A673 (cell line): ENCODE measurements around the gene ABI2. TPM values are rescaled to one million over a fixed set of nuclear protein-coding genes. Genes with fewer than 3 reads are reported as not detected.

Experiments used
- BruUV-seq: library from RNA; stranded (reverse); fragments of 400-500 nt; replicated peaks from 2 replicates; lab custom pipeline; 2021; lab: Mats Ljungman, UMichigan
- CTCF ChIA-PET: fragments of 300-600 bp; sonication (Branson Sonifier 250); formaldehyde crosslinking; loops from one replicate; lab custom pipeline; 2022; ENCODE audit warnings: antibody characterized with exemption; lab: Charles Lee
- POLR2A ChIA-PET: fragments of 300-600 bp; sonication (Branson Sonifier 250); formaldehyde crosslinking; loops from one replicate; lab custom pipeline; 2022; ENCODE audit warnings: antibody characterized with exemption; ENCODE audit not compliant: low non-redundant PET; lab: Charles Lee
- DNase-seq: peaks from one replicate; pipeline ENCODE4 v3.0.0-alpha.2; 2015; ENCODE audit warnings: low spot score
- H3K27ac ChIP-seq: fragments of 200-600 bp; sonication (generic); 2 replicates; pipeline ENCODE4 v1.5.1; 2016; ENCODE audit warnings: mixed run types, low read depth, mild to moderate bottlenecking, mixed read lengths, antibody characterized with exemption, low read length; ENCODE audit not compliant: poor library complexity, severe bottlenecking
- H3K27me3 ChIP-seq: fragments of 200-600 bp; sonication (generic); replicated peaks from 2 replicates; pipeline ENCODE4 v1.6.1; 2017; ENCODE audit warnings: mixed run types, low read depth, mild to moderate bottlenecking, mixed read lengths, antibody characterized with exemption, low read length; ENCODE audit not compliant: insufficient read depth, poor library complexity
- H3K36me3 ChIP-seq: fragments of 200-600 bp; sonication (generic); 2 replicates; pipeline ENCODE4 v1.6.1; 2016; ENCODE audit warnings: mixed run types, mild to moderate bottlenecking, mixed read lengths, antibody characterized with exemption, low read length; ENCODE audit not compliant: insufficient read depth, poor library complexity, severe bottlenecking
- H3K4me1 ChIP-seq: fragments of 200-600 bp; sonication (generic); 2 replicates; pipeline ENCODE4 v1.6.1; 2017; ENCODE audit warnings: mixed run types, mild to moderate bottlenecking, mixed read lengths, antibody characterized with exemption, low read length; ENCODE audit not compliant: insufficient read depth, poor library complexity, severe bottlenecking
- H3K4me3 ChIP-seq: fragments of 200-600 bp; sonication (generic); 2 replicates; pipeline ENCODE4 v1.5.1; 2016; ENCODE audit warnings: low read depth, mixed run types, mild to moderate bottlenecking, mixed read lengths, low read length; ENCODE audit not compliant: poor library complexity, severe bottlenecking
- H3K9me3 ChIP-seq: fragments of 200-600 bp; sonication (generic); 2 replicates; pipeline ENCODE4 v1.6.1; 2016; ENCODE audit warnings: mixed run types, low read depth, mild to moderate bottlenecking, mixed read lengths, antibody characterized with exemption, low read length; ENCODE audit not compliant: poor library complexity, severe bottlenecking
- CTCF ChIP-seq: fragments of 300-800, 200-600 bp; sonication (generic); conservative IDR thresholded peaks from 2 replicates; pipeline ENCODE4 v1.5.1; 2017; ENCODE audit warnings: low read depth, mild to moderate bottlenecking, antibody characterized with exemption, low read length, moderate library complexity, mixed read lengths
- EZH2 ChIP-seq: fragments of 200-600 bp; sonication (generic); IDR thresholded peaks from 2 replicates; pipeline ENCODE4 v1.6.1; 2017; ENCODE audit warnings: borderline replicate concordance, low read depth, mild to moderate bottlenecking, mixed read lengths, antibody characterized with exemption, low read length; ENCODE audit not compliant: poor library complexity, severe bottlenecking
- intact Hi-C: fragments of 100-400 bp; cut with micrococcal nuclease; formaldehyde crosslinking; loops from one replicate; pipeline ENCODE4 v1.10.0; 2022; ENCODE audit not compliant: unreplicated experiment
- total RNA-seq: library from RNA; stranded (reverse); gene quantifications from 2 replicates; pipeline ENCODE4 v1.2.3, GENCODE V29; 2021

The ABI2 gene
- total RNA-seq, 1 experiment from 2014 or later: 134 TPM

GRCh38 chr2:203360833-203361430 lies 32.7 kb downstream of the ABI2 start:
- ChIA-PET POLR2A (no interaction called here), CTCF (no interaction called here)
- no peaks in the 10 kb centered on the region for H3K4me1 ChIP-seq
- H3K27ac ChIP-seq: no peak overlapping the region
- no peak for DNase-seq
- no peak overlapping the region for H3K4me3 ChIP-seq
- intact Hi-C loops: no loop called here
- no peaks in the 10 kb centered on the region for H3K27me3 ChIP-seq
- no peaks in the 10 kb centered on the region for H3K36me3 ChIP-seq
- H3K9me3 ChIP-seq: no peaks in the 10 kb centered on the region
- no peak for TF ChIP-seq EZH2
- TF ChIP-seq CTCF: no peak
- no TSS peak for BruUV-seq

- intact Hi-C loops: no loop called here
- TF ChIP-seq CTCF (no peak), EZH2 (no peak)
- H3K4me1 ChIP-seq: no peaks in the 10 kb centered on the region
- H3K4me3 ChIP-seq: no peak overlapping the region
- no peaks in the 10 kb centered on the region for H3K27me3 ChIP-seq
- no peaks in the 10 kb centered on the region for H3K9me3 ChIP-seq
- no TSS peak for BruUV-seq
- no peak overlapping the region for H3K27ac ChIP-seq
- CTCF ChIA-PET: no interaction called here
- H3K36me3 ChIP-seq: no peaks in the 10 kb centered on the region
- DNase-seq: no peak
- POLR2A ChIA-PET: no interaction called here
Measured at GRCh38 chr2:203361495-203361894, 33.3 kb downstream of the ABI2 start.

- Histone ChIP-seq H3K36me3 (peaks cover 3% of the 10 kb centered on the region), H3K27ac (no peak overlapping the region), H3K4me1 (no peaks in the 10 kb centered on the region), H3K4me3 (no peak overlapping the region), H3K9me3 (no peaks in the 10 kb centered on the region), H3K27me3 (no peaks in the 10 kb centered on the region)
- DNase-seq: no peak
- TF ChIP-seq EZH2 (no peak), CTCF (no peak)
- POLR2A ChIA-PET: no interaction called here
- intact Hi-C loops: no loop called here
- no TSS peak for BruUV-seq
- CTCF ChIA-PET: no interaction called here
Measured at GRCh38 chr2:203361922-203362321, 33.7 kb downstream of the ABI2 start.
